GM12878 (cell line): Measurements from ENCODE around the gene CACNA1D. TPM values are rescaled to one million over a fixed set of nuclear protein-coding genes. Genes with fewer than 3 reads are reported as not detected.

Experiments
- ATAC-seq: fragments of 200-7000 bp; cut with Tn5 transposase; 3 replicates; pipeline ENCODE4 v1.9.1; 2020; ENCODE audit warnings: mild to moderate bottlenecking, moderate library complexity
- BruUV-seq: library from RNA; stranded (reverse); fragments of 400-500 nt; replicated peaks from 2 replicates; lab custom pipeline; 2021; lab: Mats Ljungman, UMichigan
- CTCF ChIA-PET: fragments of 300-600 bp; sonication (Branson Sonifier 250); formaldehyde crosslinking; extraction: SDS; loops from one replicate; lab custom pipeline; 2021; ENCODE audit warnings: inconsistent platforms; lab: Yijun Ruan, JAX
- POLR2A ChIA-PET: fragments of 350-600 bp; formaldehyde crosslinking; extraction: SDS; loops from one replicate; lab custom pipeline; 2021; ENCODE audit warnings: inconsistent platforms; lab: Charles Lee
- RAD21 ChIA-PET: fragments of 300-600 bp; sonication (Branson Sonifier 250); formaldehyde crosslinking; loops from one replicate; lab custom pipeline; 2023; ENCODE audit warnings: antibody characterized with exemption; ENCODE audit not compliant: unreplicated experiment; lab: Charles Lee
- SMC1A ChIA-PET: fragments of 300-600 bp; sonication (Branson Sonifier 250); formaldehyde crosslinking; loops from one replicate; lab custom pipeline; 2023; ENCODE audit not compliant: unreplicated experiment, uncharacterized antibody; lab: Charles Lee
- DNase-seq: peaks from one replicate; pipeline ENCODE4 v3.0.0-alpha.2; 2011; ENCODE audit warnings: low read depth, low spot score
- FAIRE-seq: peaks from 3 replicates; lab custom pipeline; 2011; peaks lifted over from hg19 to GRCh38; lab: Jason Lieb, UNC
- H2AFZ ChIP-seq: 2 replicates; pipeline ENCODE4 v1.6.0; 2011; ENCODE audit warnings: low read depth, low read length, control low read depth; ENCODE audit not compliant: control insufficient read depth
- H3K27ac ChIP-seq: 2 replicates; pipeline ENCODE4 v1.5.1; 2011; ENCODE audit warnings: control low read depth; ENCODE audit not compliant: control insufficient read depth, insufficient read depth
- H3K27me3 ChIP-seq, 2 experiments: replicated peaks in 1 of 2; 2 replicates each; pipeline versions ENCODE4 v1.6.0 to v1.6.1; 2011; ENCODE audit warnings: low read length in 1 of 2; ENCODE audit not compliant: control insufficient read depth in 2 of 2, insufficient read depth in 2 of 2
- H3K36me3 ChIP-seq, 2 experiments: 2 replicates each; pipeline ENCODE4 v1.5.1; 2011; ENCODE audit warnings: low read length in 1 of 2; ENCODE audit not compliant: control insufficient read depth in 2 of 2, insufficient read depth in 2 of 2
- H3K4me1 ChIP-seq: 2 replicates; pipeline ENCODE4 v1.6.1; 2011; ENCODE audit warnings: mild to moderate bottlenecking, low read length, moderate library complexity, mixed read lengths; ENCODE audit not compliant: control insufficient read depth, insufficient read depth
- H3K4me2 ChIP-seq: 2 replicates; pipeline ENCODE4 v1.6.0; 2011; ENCODE audit warnings: control low read depth; ENCODE audit not compliant: control insufficient read depth, insufficient read depth
- H3K4me3 ChIP-seq: fragments of 200-600 bp; sonication (generic); 2 replicates; pipeline ENCODE4 v1.5.1; 2016
- H3K79me2 ChIP-seq: 2 replicates; pipeline ENCODE4 v1.6.0; 2011; ENCODE audit warnings: low read length; ENCODE audit not compliant: control insufficient read depth, insufficient read depth
- H3K9ac ChIP-seq: 2 replicates; pipeline ENCODE4 v1.8.0; 2011; ENCODE audit warnings: low read length, control low read depth, mixed read lengths; ENCODE audit not compliant: control insufficient read depth, insufficient read depth
- H3K9me3 ChIP-seq: replicated peaks from 3 replicates; pipeline ENCODE4 v1.5.1; 2011; ENCODE audit warnings: mild to moderate bottlenecking, low read length; ENCODE audit not compliant: control insufficient read depth, insufficient read depth
- H4K20me1 ChIP-seq: 2 replicates; pipeline ENCODE4 v1.6.0; 2011; ENCODE audit not compliant: control insufficient read depth, insufficient read depth
- HDAC2 ChIP-seq: fragments of 200-600 bp; sonication (generic); IDR thresholded peaks from 2 replicates; pipeline ENCODE4 v1.6.1; 2017
- NKRF ChIP-seq: fragments of 450-650 bp; conservative IDR thresholded peaks from 2 replicates; pipeline ENCODE4 v1.6.1; 2017; ENCODE audit warnings: mild to moderate bottlenecking, moderate library complexity
- POLR2A ChIP-seq: IDR thresholded peaks from 2 replicates; pipeline ENCODE4 v1.6.1; 2011; ENCODE audit warnings: low read depth, mild to moderate bottlenecking, low read length
- SPI1 ChIP-seq: IDR thresholded peaks from 2 replicates; pipeline ENCODE4 v1.6.1; 2011; ENCODE audit warnings: low read depth, mild to moderate bottlenecking, low read length, moderate library complexity, borderline replicate concordance; ENCODE audit not compliant: insufficient read depth
- WGBS: methylation state at CpG from one replicate; pipeline ENCODE4 v1.1.6; 2016; ENCODE audit warnings: low lambda C conversion rate; ENCODE audit not compliant: insufficient replicate concordance, insufficient coverage; ENCODE audit errors: missing lambda C conversion rate; 5-methylcytosine and 5-hydroxymethylcytosine counted together
- in situ Hi-C: fragments of 300-500 bp; cut with MboI; formaldehyde crosslinking; loops from 9 replicates; pipeline ENCODE4 v1.14.3; 2018; ENCODE audit warnings: mixed read lengths
- intact Hi-C: fragments of 100-400 bp; cut with micrococcal nuclease; formaldehyde crosslinking; loops from one replicate; pipeline ENCODE4 v1.14.2; 2022; ENCODE audit not compliant: unreplicated experiment
- polyA plus RNA-seq, 11 experiments: library from polyadenylated mRNA; depleted of rRNA in 4 of 11; unstranded in 6 of 11; stranded (reverse) in 5 of 11; fragments of >200 nt; fragmentation: Nextera tagmentation in 4 of 11; fragmentation: Illumina TruSeq in 1 of 11; extraction: Ambion mirVana in 4 of 11; extraction: Trizol in 1 of 11; gene quantifications; 1 replicate in 1 of 11; 2 replicates in 10 of 11; pipeline versions ENCODE4 v1.2.1 to v1.2.3, GENCODE V29; 2011 to 2016; ENCODE audit warnings: inconsistent platforms in 2 of 11, missing spikeins in 2 of 11, low read depth in 1 of 11
- total RNA-seq, 4 experiments: library from RNA; depleted of rRNA in 3 of 4; stranded (reverse); fragments of >200 nt in 3 of 4; fragmentation: Illumina TruSeq in 1 of 4; extraction: Trizol in 1 of 4; gene quantifications; 2 replicates each; pipeline versions ENCODE4 v1.2.1 to v1.2.3, GENCODE V29; 2013 to 2021

Gene CACNA1D
- total and polyA plus RNA-seq, 10 of the 15 experiments (the other 5 are each of a cell fraction or from before 2014, with no cell fraction given) = 0.21 to 24.4 (median 1.6) TPM

GRCh38 chr3:53502737-53503136 is 8.3 kb downstream of the CACNA1D start:
- TF ChIP-seq POLR2A (no peak), HDAC2 (no peak)
- DNase-seq (no peak), ATAC-seq (no peak), FAIRE-seq (no peak)
- Histone ChIP-seq H3K4me3 (no peak overlapping the region), H2AFZ (no peak overlapping the region), H4K20me1 (no peaks in the 10 kb centered on the region), H3K36me3 (no peaks in the 10 kb centered on the region), H3K27me3 (no peaks in the 10 kb centered on the region), H3K4me1 (no peaks in the 10 kb centered on the region), H3K4me2 (no peak overlapping the region), H3K79me2 (no peaks in the 10 kb centered on the region), H3K9ac (no peak overlapping the region), H3K9me3 (no peaks in the 10 kb centered on the region), H3K27ac (no peak overlapping the region)
- no TSS peak for BruUV-seq
- RAD21 ChIA-PET = interaction anchor here (1.1 kb wide), 1 partner anchor 10 kb away, joined by 3 read pairs; no protein-coding TSS in a partner anchor
- POLR2A ChIA-PET = no interaction called here
- in situ Hi-C loops = no loop called here
- intact Hi-C loops = no loop called here
- CTCF ChIA-PET = interaction anchor here (1.3 to 2.3 kb wide), 2 partner anchors 10 to 108 kb away, joined by 4 to 9 read pairs; no protein-coding TSS in a partner anchor
- 59% methylated on average over 4 of the region's 4 CpGs for WGBS
- SMC1A ChIA-PET = interaction anchor here (0.7 to 1.6 kb wide), 7 partner anchors 9 to 1993 kb away, joined by 3 to 4 read pairs (median 3); no protein-coding TSS in a partner anchor

GRCh38 chr3:53503195-53503594 is 8.8 kb downstream of the CACNA1D start:
- SMC1A ChIA-PET = interaction anchor here (0.7 to 1.9 kb wide), 11 partner anchors 10 to 1993 kb away, joined by 3 to 7 read pairs (median 3); no protein-coding TSS in a partner anchor
- Histone ChIP-seq H3K9ac (no peak overlapping the region), H3K4me2 (no peak overlapping the region), H2AFZ (no peak overlapping the region), H3K9me3 (no peaks in the 10 kb centered on the region)
- TF ChIP-seq NKRF = no peak
- TF ChIP-seq SPI1 = peak; percentile 59; the same call in 1 of the 2 replicates
- TF ChIP-seq, all 136 proteins: peak for 1
- Histone ChIP-seq H3K79me2 (no peaks in the 10 kb centered on the region), H3K4me3 (no peak overlapping the region), H3K4me1 (no peaks in the 10 kb centered on the region), H3K36me3 (no peaks in the 10 kb centered on the region), H4K20me1 (no peaks in the 10 kb centered on the region), H3K27ac (no peak overlapping the region), H3K27me3 (no peaks in the 10 kb centered on the region)
- ChIA-PET POLR2A (no interaction called here), RAD21 (interaction anchor here (0.6 to 1.1 kb wide), 3 partner anchors 10 to 207 kb away, joined by 3 to 4 read pairs (median 4); no protein-coding TSS in a partner anchor), CTCF (interaction anchor here (1.0 to 2.3 kb wide), 3 partner anchors 10 to 108 kb away, joined by 4 to 9 read pairs (median 4); no protein-coding TSS in a partner anchor)
- WGBS = 25% methylated on average over 5 of the region's 5 CpGs
- DNase-seq (no peak), ATAC-seq (no peak), FAIRE-seq (no peak)
- intact Hi-C loops = no loop called here
- no TSS peak for BruUV-seq
- in situ Hi-C loops = no loop called here
